ENCODE results near the gene PGBD1. TPM values are rescaled to one million over a fixed set of nuclear protein-coding genes. Genes with fewer than 3 reads are reported as not detected.

PGBD1 gene
- total and polyA plus RNA-seq, 2 of the 13 experiments (the other 11 are each of a cell fraction or from before 2014, with no cell fraction given) = 3.6 to 6.9 TPM

DNA sequence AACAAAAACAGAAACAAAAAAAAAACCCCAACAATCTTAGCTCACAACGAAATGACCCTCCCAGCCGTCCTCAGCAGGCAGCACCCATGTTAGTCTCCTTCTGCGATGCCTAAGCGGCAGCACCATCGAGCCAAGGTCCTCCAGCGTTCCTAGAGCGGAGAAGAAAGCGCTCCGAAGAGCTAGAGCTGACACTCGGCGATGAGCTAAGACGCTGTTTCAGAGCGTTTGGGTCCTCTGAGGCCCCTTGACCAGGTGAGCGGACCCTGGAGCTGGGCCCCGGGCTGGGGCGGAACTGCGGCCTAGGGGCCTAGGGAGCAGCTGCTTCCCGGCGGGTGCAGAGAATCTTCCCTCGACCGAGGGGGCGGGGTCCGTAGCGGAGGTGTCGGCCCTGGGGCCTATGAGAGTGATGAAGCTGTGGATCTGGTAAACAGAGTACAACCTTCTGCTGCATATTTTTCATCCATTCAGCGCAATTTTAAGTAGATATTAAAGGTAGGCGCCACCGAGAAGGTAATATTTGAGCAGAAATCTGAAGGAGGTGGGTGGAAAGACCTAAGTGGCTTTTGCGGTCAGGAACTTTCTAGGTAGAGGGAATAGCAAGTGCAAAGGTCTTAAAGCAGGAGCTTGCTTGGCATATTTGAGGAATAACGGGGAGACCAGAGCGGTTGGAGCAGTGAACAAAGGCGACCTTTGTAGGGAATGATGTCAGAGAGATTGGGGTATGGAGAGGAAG, 14.2 kb upstream of the PGBD1 start, which contains the start of gene ZSCAN26 (continued):
- TF ChIP-seq ZNF333 (CRISPR knock-in tag; IDR thresholded peaks at IDR 0.05; ENCODE audit: borderline replicate concordance) = peak; percentile 44; the same call in 1 of the 2 replicates
- TF ChIP-seq ZNF160 (CRISPR knock-in tag; IDR thresholded peaks at IDR 0.05) = peak; percentile 89
- TF ChIP-seq, protein P1, sequence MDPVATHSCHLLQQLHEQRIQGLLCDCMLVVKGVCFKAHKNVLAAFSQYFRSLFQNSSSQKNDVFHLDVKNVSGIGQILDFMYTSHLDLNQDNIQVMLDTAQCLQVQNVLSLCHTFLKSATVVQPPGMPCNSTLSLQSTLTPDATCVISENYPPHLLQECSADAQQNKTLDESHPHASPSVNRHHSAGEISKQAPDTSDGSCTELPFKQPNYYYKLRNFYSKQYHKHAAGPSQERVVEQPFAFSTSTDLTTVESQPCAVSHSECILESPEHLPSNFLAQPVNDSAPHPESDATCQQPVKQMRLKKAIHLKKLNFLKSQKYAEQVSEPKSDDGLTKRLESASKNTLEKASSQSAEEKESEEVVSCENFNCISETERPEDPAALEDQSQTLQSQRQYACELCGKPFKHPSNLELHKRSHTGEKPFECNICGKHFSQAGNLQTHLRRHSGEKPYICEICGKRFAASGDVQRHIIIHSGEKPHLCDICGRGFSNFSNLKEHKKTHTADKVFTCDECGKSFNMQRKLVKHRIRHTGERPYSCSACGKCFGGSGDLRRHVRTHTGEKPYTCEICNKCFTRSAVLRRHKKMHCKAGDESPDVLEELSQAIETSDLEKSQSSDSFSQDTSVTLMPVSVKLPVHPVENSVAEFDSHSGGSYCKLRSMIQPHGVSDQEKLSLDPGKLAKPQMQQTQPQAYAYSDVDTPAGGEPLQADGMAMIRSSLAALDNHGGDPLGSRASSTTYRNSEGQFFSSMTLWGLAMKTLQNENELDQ (CRISPR knock-in tag; IDR thresholded peaks at IDR 0.05; ENCODE audit: borderline replicate concordance) = peak; percentile 64; the same call in 1 of the 2 replicates
- peak; percentile 82 for TF ChIP-seq MED1 (CRISPR knock-in tag; IDR thresholded peaks at IDR 0.05)
- no peak for TF ChIP-seq MXI1 (IDR thresholded peaks at IDR 0.05; ENCODE audit: borderline replicate concordance, low read depth, low read length)
- TF ChIP-seq, protein P2, sequence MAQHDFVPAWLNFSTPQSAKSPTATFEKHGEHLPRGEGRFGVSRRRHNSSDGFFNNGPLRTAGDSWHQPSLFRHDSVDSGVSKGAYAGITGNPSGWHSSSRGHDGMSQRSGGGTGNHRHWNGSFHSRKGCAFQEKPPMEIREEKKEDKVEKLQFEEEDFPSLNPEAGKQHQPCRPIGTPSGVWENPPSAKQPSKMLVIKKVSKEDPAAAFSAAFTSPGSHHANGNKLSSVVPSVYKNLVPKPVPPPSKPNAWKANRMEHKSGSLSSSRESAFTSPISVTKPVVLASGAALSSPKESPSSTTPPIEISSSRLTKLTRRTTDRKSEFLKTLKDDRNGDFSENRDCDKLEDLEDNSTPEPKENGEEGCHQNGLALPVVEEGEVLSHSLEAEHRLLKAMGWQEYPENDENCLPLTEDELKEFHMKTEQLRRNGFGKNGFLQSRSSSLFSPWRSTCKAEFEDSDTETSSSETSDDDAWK (CRISPR knock-in tag; IDR thresholded peaks at IDR 0.05) = no peak
- TF ChIP-seq, protein P3, sequence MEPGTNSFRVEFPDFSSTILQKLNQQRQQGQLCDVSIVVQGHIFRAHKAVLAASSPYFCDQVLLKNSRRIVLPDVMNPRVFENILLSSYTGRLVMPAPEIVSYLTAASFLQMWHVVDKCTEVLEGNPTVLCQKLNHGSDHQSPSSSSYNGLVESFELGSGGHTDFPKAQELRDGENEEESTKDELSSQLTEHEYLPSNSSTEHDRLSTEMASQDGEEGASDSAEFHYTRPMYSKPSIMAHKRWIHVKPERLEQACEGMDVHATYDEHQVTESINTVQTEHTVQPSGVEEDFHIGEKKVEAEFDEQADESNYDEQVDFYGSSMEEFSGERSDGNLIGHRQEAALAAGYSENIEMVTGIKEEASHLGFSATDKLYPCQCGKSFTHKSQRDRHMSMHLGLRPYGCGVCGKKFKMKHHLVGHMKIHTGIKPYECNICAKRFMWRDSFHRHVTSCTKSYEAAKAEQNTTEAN (CRISPR knock-in tag; conservative IDR thresholded peaks at IDR 0.05) = peak; percentile 71; the same call in 1 of the 2 replicates
- no peak for TF ChIP-seq ZNF720 (CRISPR knock-in tag; IDR thresholded peaks at IDR 0.05)
- TF ChIP-seq KAT2B (IDR thresholded peaks at IDR 0.05; ENCODE audit: borderline replicate concordance, low read depth, low read length) = no peak
- TF ChIP-seq RBM22 (optimal IDR thresholded peaks at IDR 0.05; ENCODE audit: low read length) = no peak
- peak; percentile 69; the same call in 1 of the 2 replicates for TF ChIP-seq TARDBP (CRISPR knock-in tag; IDR thresholded peaks at IDR 0.05)
- no peak for TF ChIP-seq ZNF354B (CRISPR knock-in tag; IDR thresholded peaks at IDR 0.05)
- no peak for TF ChIP-seq ZFAT (CRISPR knock-in tag; conservative IDR thresholded peaks at IDR 0.05)
- TF ChIP-seq CENPX (CRISPR knock-in tag; IDR thresholded peaks at IDR 0.05) = no peak
- TF ChIP-seq, protein P4, sequence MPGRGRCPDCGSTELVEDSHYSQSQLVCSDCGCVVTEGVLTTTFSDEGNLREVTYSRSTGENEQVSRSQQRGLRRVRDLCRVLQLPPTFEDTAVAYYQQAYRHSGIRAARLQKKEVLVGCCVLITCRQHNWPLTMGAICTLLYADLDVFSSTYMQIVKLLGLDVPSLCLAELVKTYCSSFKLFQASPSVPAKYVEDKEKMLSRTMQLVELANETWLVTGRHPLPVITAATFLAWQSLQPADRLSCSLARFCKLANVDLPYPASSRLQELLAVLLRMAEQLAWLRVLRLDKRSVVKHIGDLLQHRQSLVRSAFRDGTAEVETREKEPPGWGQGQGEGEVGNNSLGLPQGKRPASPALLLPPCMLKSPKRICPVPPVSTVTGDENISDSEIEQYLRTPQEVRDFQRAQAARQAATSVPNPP (CRISPR knock-in tag; IDR thresholded peaks at IDR 0.05) = peak; percentile 88
- TF ChIP-seq ZNF772 (CRISPR knock-in tag; IDR thresholded peaks at IDR 0.05) = peak; percentile 67; the same call in 1 of the 2 replicates
- TF ChIP-seq, protein P5, sequence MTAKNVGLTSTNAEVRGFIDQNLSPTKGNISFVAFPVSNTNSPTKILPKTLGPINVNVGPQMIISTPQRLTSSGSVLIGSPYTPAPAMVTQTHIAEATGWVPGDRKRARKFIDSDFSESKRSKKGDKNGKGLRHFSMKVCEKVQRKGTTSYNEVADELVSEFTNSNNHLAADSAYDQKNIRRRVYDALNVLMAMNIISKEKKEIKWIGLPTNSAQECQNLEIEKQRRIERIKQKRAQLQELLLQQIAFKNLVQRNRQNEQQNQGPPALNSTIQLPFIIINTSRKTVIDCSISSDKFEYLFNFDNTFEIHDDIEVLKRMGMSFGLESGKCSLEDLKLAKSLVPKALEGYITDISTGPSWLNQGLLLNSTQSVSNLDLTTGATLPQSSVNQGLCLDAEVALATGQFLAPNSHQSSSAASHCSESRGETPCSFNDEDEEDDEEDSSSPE (CRISPR knock-in tag; IDR thresholded peaks at IDR 0.05) = peak; percentile 74
- no peak for TF ChIP-seq ATRX (CRISPR knock-in tag; IDR thresholded peaks at IDR 0.05; ENCODE audit: borderline replicate concordance)
- 0 out of 2 replicates have a peak, but pooled peaks have one; percentile 57 for TF ChIP-seq ZNF761 (CRISPR knock-in tag; conservative IDR thresholded peaks at IDR 0.05)
- TF ChIP-seq, protein P6, sequence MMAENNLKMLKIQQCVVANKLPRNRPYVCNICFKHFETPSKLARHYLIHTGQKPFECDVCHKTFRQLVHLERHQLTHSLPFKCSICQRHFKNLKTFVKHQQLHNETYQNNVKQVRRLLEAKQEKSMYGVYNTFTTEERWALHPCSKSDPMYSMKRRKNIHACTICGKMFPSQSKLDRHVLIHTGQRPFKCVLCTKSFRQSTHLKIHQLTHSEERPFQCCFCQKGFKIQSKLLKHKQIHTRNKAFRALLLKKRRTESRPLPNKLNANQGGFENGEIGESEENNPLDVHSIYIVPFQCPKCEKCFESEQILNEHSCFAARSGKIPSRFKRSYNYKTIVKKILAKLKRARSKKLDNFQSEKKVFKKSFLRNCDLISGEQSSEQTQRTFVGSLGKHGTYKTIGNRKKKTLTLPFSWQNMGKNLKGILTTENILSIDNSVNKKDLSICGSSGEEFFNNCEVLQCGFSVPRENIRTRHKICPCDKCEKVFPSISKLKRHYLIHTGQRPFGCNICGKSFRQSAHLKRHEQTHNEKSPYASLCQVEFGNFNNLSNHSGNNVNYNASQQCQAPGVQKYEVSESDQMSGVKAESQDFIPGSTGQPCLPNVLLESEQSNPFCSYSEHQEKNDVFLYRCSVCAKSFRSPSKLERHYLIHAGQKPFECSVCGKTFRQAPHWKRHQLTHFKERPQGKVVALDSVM (CRISPR knock-in tag; IDR thresholded peaks at IDR 0.05) = no peak

All from HepG2 (cell line).